GM12873 (cell line): ENCODE results near the gene ANKRD17.

Source experiments
- CTCF ChIP-seq: IDR thresholded peaks from 2 replicates; pipeline ENCODE4 v1.5.1; 2012; ENCODE audit warnings: low read depth, mild to moderate bottlenecking, moderate library complexity, low read length, control low read depth; ENCODE audit not compliant: insufficient read depth; ENCODE audit errors: missing control alignments

The ANKRD17 gene

GRCh38 chr4:73037057-73037456, 221.5 kb downstream of the ANKRD17 start:
- no peak for TF ChIP-seq CTCF

- TF ChIP-seq CTCF: no peak
Observed at GRCh38 chr4:73036123-73036522, 222.5 kb downstream of the ANKRD17 start.

- no peak for TF ChIP-seq CTCF
Observed at GRCh38 chr4:73034896-73035295, 223.7 kb downstream of the ANKRD17 start.

- no peak for TF ChIP-seq CTCF
Observed at GRCh38 chr4:73028621-73029020, 230.0 kb downstream of the ANKRD17 start.
